NCI-H1694 treated with DMSO at 0.1 percent for 48 hours (cell line): Measurements from ENCODE around the gene BMX.

Source experiments
- DNase-seq: peaks from one replicate; lab custom pipeline; 2025; lab: John Stamatoyannopoulos, UW

Gene BMX

GRCh38 chrX:15570145-15570544 lies 69.5 kb downstream of the BMX start:
- DNase-seq = no peak

DNA sequence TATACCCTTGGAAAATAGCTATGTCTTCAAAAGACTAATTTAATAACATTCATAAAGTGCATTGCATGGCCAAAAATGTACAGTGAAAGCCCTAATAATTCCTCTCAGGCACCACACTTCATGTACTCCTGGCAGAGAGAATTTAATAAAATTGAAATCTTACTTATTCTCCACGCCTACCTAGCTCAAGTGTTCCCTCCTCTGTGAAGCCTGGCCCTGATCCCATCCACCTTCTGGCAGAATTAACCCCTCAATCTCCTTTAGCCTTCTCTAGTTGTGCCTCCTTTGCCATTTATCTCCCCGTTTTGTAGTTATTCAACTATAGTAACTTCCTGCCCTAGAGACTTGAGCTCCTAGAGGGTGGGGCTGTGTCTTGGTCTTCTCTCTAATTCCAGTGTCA lies 73.4 kb downstream of the BMX start:
- no peak for DNase-seq

- no peak for DNase-seq
Observed at GRCh38 chrX:15576019-15576418, 75.4 kb downstream of the BMX start.

GRCh38 chrX:15579778-15580747 lies 79.5 kb downstream of the BMX start:
- DNase-seq = no peak

GRCh38 chrX:15594371-15594770 lies 93.8 kb downstream of the BMX start:
- DNase-seq = no peak

DNA sequence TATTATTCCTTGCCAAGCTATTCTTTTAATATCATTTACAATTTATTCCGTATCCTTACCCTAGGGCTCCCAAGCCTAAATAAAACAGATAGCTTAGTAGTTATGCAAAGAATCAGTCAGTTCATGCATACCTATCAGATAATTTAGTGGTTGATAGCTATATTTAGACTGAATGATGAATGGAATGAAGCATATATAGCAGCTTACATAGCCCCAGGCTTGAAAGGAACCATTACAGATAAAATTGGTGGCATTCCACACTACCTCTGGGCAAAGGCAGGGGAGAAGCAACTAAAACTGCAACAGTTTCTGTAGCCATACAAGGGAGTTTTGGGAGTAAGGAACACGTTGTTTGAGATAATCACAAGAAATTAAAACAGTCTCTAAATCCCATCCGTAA lies 97.4 kb downstream of the BMX start:
- no peak for DNase-seq

GRCh38 chrX:15599461-15599860 lies 98.9 kb downstream of the BMX start:
- no peak for DNase-seq

- DNase-seq = no peak
Observed at GRCh38 chrX:15600049-15600448, 99.4 kb downstream of the BMX start.

GRCh38 chrX:15600745-15601144 lies 100.1 kb downstream of the BMX start, which contains the start of gene ACE2:
Gene ACE2 (minus strand): TSS chrX:15600960. CDS start chrX:15600911, 49 bp downstream.
- no peak for DNase-seq

- DNase-seq = no peak
Observed at GRCh38 chrX:15601932-15602331, 101.3 kb downstream of the BMX start.

DNA sequence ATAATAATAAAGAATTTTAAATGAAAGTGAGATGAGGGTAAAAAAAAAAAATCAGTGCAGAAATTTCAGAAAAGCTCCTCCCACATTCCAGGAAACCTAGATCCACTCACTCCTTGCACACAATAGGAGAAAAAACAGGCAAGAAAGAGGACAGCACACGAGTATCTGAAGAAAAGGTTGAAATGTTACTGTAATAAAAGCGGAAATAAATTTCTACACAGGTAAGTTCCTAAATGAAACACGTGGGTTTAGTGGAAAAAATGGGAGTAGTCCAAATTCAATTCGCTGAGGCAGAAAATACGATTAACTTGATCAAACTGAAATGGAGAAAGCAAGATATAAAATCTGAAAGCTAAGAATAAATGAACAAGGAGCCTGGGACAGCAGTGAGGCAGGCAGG lies 102.2 kb downstream of the BMX start:
- no peak for DNase-seq

DNA sequence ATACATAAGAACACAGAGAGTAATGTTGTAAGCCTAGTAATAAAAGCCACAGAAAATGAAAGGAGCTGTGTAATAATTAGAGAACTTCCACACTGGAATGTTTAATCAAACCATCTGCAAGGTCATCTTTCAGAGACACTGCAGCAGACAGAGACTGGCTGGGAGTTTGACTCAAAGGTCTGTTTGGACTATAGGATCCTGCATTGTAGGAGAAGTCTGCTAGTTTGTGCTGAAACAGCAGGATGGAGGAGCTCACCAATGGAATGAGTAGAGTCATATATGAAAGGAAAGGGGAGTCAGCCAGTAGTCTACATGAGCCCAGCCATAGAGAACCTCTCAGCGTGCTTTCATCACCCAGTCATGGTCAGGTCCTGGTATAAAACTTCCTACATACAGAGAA lies 104.6 kb downstream of the BMX start:
- DNase-seq = no peak
